ENCODE data around the gene TMEM198.

The TMEM198 gene

DNA sequence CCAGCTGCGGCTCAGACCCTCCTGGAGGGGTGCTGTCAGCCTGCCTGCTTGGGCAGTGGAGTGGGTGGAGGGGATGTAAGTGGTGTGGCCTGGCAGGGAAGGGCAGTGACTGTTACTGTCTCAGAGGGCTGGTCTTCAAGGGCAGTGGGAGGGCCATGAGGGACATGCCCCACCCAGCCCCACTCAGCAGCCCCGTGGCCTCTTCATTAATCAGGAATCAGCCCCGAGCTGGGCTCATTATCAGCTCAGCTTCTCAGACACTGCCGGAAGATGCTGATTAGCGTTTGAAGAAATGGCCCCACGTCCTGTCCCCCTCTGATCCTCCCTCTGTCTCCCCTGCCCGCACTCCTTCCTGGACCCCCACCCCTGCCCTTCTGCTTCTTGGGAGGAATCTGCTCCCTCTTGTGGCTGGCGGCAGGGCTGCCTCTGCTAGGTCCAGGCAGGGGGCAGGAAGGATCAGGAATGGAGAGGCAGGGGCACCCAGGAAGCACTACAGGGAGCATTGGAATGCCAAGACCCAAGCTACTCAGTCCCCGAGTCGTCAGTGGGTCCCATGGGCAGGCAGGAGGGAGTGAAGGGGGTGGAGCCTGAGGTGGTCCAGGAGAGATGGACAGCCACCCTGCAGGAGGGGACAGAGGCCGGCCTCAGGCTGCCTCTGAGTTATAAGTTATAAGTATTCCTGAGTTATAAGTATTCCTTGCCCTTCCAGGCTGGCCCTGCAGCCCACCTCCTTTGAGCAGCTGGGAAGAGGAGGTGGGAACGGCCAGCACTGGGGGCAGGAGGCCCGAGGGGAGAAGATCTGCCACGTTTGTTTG lies 22.6 kb upstream of the TMEM198 start:
- H3K27me3 ChIP-seq (replicated peaks; ENCODE audit: control insufficient read depth, insufficient read depth, low read length) = peaks cover 18% of the 10 kb centered on the region
- DNase-seq (ENCODE audit: low read depth) = peak; percentile 73
- peak overlapping the region; percentile 45 for H3K9ac ChIP-seq (ENCODE audit: low read length)
- H3K9me3 ChIP-seq (ENCODE audit: control insufficient read depth, low read length) = no peaks in the 10 kb centered on the region
- H3K4me3 ChIP-seq (ENCODE audit: low read length) = no peak overlapping the region
- peaks cover 20% of the 10 kb centered on the region for H3K4me1 ChIP-seq (ENCODE audit: control insufficient read depth, insufficient read depth, low read length)
- H3K36me3 ChIP-seq (ENCODE audit: control insufficient read depth, insufficient read depth, low read length, severe bottlenecking) = no peaks in the 10 kb centered on the region

GRCh38 chr2:219522111-219523030 lies 21.5 kb upstream of the TMEM198 start:
- no peaks in the 10 kb centered on the region for H3K36me3 ChIP-seq (ENCODE audit: control insufficient read depth, insufficient read depth, low read length, severe bottlenecking)
- H3K9me3 ChIP-seq (ENCODE audit: control insufficient read depth, low read length) = no peaks in the 10 kb centered on the region
- H3K4me1 ChIP-seq (ENCODE audit: control insufficient read depth, insufficient read depth, low read length) = peaks cover 19% of the 10 kb centered on the region
- peak; percentile 57 for DNase-seq (ENCODE audit: low read depth)
- no peak overlapping the region for H3K4me3 ChIP-seq (ENCODE audit: low read length)
- peaks cover 20% of the 10 kb centered on the region for H3K27me3 ChIP-seq (replicated peaks; ENCODE audit: control insufficient read depth, insufficient read depth, low read length)
- H3K9ac ChIP-seq (ENCODE audit: low read length) = peak overlapping the region; percentile 45

DNA sequence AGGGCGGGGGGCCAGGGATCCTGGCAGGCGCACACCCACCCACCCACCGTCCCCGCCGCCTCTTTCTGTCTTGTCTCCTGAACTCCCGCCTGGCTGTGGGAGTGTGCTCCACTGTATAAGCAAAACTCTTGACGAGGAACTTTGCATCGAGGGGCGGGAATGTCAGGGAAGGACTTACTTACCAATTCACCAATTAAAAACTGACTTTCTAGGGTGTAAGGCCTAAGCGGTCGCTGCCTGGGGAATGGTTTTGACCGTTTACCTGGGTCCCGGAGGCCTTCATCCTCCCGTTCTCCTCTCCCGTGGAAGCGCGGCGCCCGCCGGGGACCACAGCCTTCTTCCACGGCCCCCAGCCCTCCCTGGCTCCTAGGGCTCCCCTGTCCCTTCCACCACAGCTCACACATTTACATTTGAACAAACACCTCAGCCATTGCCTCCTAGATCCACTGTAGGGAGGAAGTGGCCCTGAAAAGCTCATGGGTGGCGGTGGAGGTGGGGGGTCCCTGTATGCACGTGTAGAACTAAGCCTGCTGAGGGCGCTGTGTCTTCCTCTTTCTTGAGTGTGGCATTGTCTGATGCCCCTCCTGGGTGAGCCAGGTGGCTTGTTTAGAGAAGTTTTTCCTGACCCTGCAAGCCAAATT lies 20.7 kb upstream of the TMEM198 start:
- peaks cover 25% of the 10 kb centered on the region for H3K27me3 ChIP-seq (replicated peaks; ENCODE audit: control insufficient read depth, insufficient read depth, low read length)
- no peak overlapping the region for H3K4me3 ChIP-seq (ENCODE audit: low read length)
- no peak for DNase-seq (ENCODE audit: low read depth)

GRCh38 chr2:219524817-219525216 lies 19.0 kb upstream of the TMEM198 start:
- no peak overlapping the region for H3K4me3 ChIP-seq (ENCODE audit: low read length)
- H3K9ac ChIP-seq (ENCODE audit: low read length) = no peak overlapping the region
- H3K27me3 ChIP-seq (replicated peaks; ENCODE audit: control insufficient read depth, insufficient read depth, low read length) = peaks cover 37% of the 10 kb centered on the region
- H3K9me3 ChIP-seq (ENCODE audit: control insufficient read depth, low read length) = no peaks in the 10 kb centered on the region
- no peaks in the 10 kb centered on the region for H3K36me3 ChIP-seq (ENCODE audit: control insufficient read depth, insufficient read depth, low read length, severe bottlenecking)
- no peak for DNase-seq (ENCODE audit: low read depth)
- peaks cover 12% of the 10 kb centered on the region for H3K4me1 ChIP-seq (ENCODE audit: control insufficient read depth, insufficient read depth, low read length)

More for the DNA sequence above, 20.7 kb upstream of the TMEM198 start:
- Histone ChIP-seq H3K4me1 (ENCODE audit: control insufficient read depth, insufficient read depth, low read length) (peaks cover 12% of the 10 kb centered on the region), H3K9ac (ENCODE audit: low read length) (no peak overlapping the region), H3K9me3 (ENCODE audit: control insufficient read depth, low read length) (no peaks in the 10 kb centered on the region), H3K36me3 (ENCODE audit: control insufficient read depth, insufficient read depth, low read length, severe bottlenecking) (no peaks in the 10 kb centered on the region)

DNA sequence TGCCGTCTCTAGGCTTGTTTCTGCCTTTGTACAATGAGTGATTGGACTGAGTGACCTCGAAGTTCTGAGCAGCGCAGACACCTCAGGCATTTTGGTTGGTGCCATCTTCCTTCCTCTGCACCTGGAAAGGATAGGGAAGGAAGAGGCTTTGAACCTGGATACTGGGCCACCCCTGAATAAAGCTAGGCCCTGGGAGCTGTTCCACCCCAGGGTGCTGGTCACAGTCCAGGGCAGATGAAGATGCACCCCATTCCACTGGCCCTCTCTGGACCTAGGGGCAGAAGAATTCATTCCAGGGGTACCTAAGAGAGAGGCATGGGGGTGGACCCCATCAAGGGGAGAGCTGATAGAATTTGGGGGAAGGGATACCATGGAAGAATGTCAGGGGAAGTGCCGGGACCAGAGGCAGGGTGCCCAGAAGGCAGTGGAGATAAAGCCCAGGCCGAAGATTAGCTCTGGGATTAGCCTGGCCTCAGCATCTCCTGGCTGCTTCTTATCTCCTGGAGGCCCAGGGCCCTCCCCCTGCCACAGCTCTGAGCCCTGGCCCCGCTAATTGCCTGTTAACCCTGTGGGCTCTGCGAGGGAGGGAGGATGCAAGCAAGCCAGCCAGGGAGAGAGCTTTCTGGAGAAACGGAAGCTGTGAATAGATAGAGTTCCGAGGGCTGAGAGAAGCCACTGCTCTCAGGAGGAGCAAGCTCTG lies 18.1 kb upstream of the TMEM198 start:
- no peak for DNase-seq (ENCODE audit: low read depth)
- H3K9ac ChIP-seq (ENCODE audit: low read length) = no peak overlapping the region
- H3K4me3 ChIP-seq (ENCODE audit: low read length) = no peak overlapping the region
- H3K27me3 ChIP-seq (replicated peaks; ENCODE audit: control insufficient read depth, insufficient read depth, low read length) = peaks cover 43% of the 10 kb centered on the region
- H3K36me3 ChIP-seq (ENCODE audit: control insufficient read depth, insufficient read depth, low read length, severe bottlenecking) = no peaks in the 10 kb centered on the region
- peaks cover 14% of the 10 kb centered on the region for H3K4me1 ChIP-seq (ENCODE audit: control insufficient read depth, insufficient read depth, low read length)
- H3K9me3 ChIP-seq (ENCODE audit: control insufficient read depth, low read length) = no peaks in the 10 kb centered on the region

- Histone ChIP-seq H3K4me1 (ENCODE audit: control insufficient read depth, insufficient read depth, low read length) (peaks cover 10% of the 10 kb centered on the region), H3K9ac (ENCODE audit: low read length) (no peak overlapping the region), H3K4me3 (ENCODE audit: low read length) (no peak overlapping the region), H3K27me3 (replicated peaks; ENCODE audit: control insufficient read depth, insufficient read depth, low read length) (peaks cover 48% of the 10 kb centered on the region), H3K9me3 (ENCODE audit: control insufficient read depth, low read length) (no peaks in the 10 kb centered on the region), H3K36me3 (ENCODE audit: control insufficient read depth, insufficient read depth, low read length, severe bottlenecking) (no peaks in the 10 kb centered on the region)
- DNase-seq (ENCODE audit: low read depth) = no peak
Observed at GRCh38 chr2:219526320-219527075, 17.3 kb upstream of the TMEM198 start.

- Histone ChIP-seq H3K9me3 (ENCODE audit: control insufficient read depth, low read length) (no peaks in the 10 kb centered on the region), H3K9ac (ENCODE audit: low read length) (no peak overlapping the region), H3K36me3 (ENCODE audit: control insufficient read depth, insufficient read depth, low read length, severe bottlenecking) (no peaks in the 10 kb centered on the region), H3K4me1 (ENCODE audit: control insufficient read depth, insufficient read depth, low read length) (peaks cover 4% of the 10 kb centered on the region), H3K27me3 (replicated peaks; ENCODE audit: control insufficient read depth, insufficient read depth, low read length) (peaks cover 50% of the 10 kb centered on the region), H3K4me3 (ENCODE audit: low read length) (no peak overlapping the region)
- no peak for DNase-seq (ENCODE audit: low read depth)
Observed at GRCh38 chr2:219527076-219527394, 16.8 kb upstream of the TMEM198 start.

- DNase-seq (ENCODE audit: low read depth) = no peak
- Histone ChIP-seq H3K9me3 (ENCODE audit: control insufficient read depth, low read length) (no peaks in the 10 kb centered on the region), H3K4me1 (ENCODE audit: control insufficient read depth, insufficient read depth, low read length) (peaks cover 3% of the 10 kb centered on the region), H3K27me3 (replicated peaks; ENCODE audit: control insufficient read depth, insufficient read depth, low read length) (peaks cover 53% of the 10 kb centered on the region), H3K36me3 (ENCODE audit: control insufficient read depth, insufficient read depth, low read length, severe bottlenecking) (no peaks in the 10 kb centered on the region), H3K9ac (ENCODE audit: low read length) (no peak overlapping the region), H3K4me3 (ENCODE audit: low read length) (no peak overlapping the region)
Observed at GRCh38 chr2:219527472-219527871, 16.4 kb upstream of the TMEM198 start.

DNA sequence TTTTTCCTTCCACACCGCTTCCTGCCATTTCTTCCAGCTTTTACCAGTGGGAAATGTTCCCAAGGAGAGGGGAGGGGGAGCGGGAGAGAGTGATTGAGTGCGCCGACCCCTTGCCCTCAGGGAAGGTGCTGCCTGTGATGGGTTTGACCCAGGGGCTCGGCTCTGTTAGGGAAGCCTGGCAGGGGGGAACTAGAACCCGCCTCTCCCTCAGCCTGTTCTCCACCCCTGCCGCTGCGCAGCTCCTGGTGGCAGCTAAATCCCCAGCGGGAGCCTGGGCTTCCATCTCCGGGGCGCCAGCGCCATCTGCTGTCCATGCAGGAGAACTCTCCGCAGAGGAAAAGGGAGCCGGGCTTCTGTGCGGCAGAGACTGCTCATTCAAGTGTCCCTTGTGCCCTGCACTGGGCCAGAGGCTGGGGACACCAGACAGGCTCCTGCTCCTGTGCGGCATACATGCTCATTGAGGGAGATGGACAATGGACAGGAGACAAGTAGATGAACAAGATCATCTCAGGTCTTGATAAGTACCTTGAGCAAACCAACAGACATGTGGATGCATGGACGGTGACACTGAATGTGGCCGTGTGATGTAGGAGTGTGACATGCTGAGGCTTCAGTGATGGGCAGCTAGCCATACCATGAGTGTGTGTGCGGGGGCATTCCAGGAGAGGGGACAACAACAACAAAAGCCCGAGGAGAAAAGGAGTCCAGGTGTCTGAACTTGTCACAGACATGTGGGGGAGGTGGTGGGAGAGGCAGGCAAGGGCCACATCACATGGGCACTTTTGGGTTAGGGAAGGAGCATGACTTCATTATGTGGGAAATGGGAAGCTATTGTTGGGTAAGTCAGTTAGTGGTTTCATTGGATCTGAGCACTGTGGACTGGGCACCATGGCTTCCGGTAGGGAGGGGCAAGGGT lies 13.5 kb upstream of the TMEM198 start:
- H3K4me3 ChIP-seq (ENCODE audit: low read length) = peak overlapping the region; percentile 56
- DNase-seq (ENCODE audit: low read depth) = peak; percentile 94
- H3K9ac ChIP-seq (ENCODE audit: low read length) = peak overlapping the region; percentile 35
- H3K4me1 ChIP-seq (ENCODE audit: control insufficient read depth, insufficient read depth, low read length) = peaks cover 3% of the 10 kb centered on the region
- no peaks in the 10 kb centered on the region for H3K36me3 ChIP-seq (ENCODE audit: control insufficient read depth, insufficient read depth, low read length, severe bottlenecking)
- peaks cover 57% of the 10 kb centered on the region for H3K27me3 ChIP-seq (replicated peaks; ENCODE audit: control insufficient read depth, insufficient read depth, low read length)
- no peaks in the 10 kb centered on the region for H3K9me3 ChIP-seq (ENCODE audit: control insufficient read depth, low read length)
